GM23338 (cell line): ENCODE measurements around the gene BNC2. TPM values are rescaled to one million over a fixed set of nuclear protein-coding genes. Genes with fewer than 3 reads are reported as not detected.

ENCODE experiments used
- ATAC-seq: fragments of 200-7000 bp; cut with Tn5 transposase; 3 replicates; pipeline ENCODE4 v1.9.1; 2020
- DNase-seq: peaks from one replicate; pipeline ENCODE4 v3.0.0-alpha.2; 2015; ENCODE audit warnings: low spot score
- H2AFZ ChIP-seq: fragments of 200-600 bp; sonication (generic); 2 replicates; pipeline ENCODE4 v1.8.0; 2016; ENCODE audit warnings: antibody characterized with exemption, mild to moderate bottlenecking, moderate library complexity
- H3F3A ChIP-seq: fragments of 200-600 bp; sonication (generic); replicated peaks from 2 replicates; pipeline ENCODE4 v1.8.0; 2017; ENCODE audit warnings: antibody characterized with exemption, mixed run types, low read depth
- H3K27ac ChIP-seq: fragments of 200-600 bp; sonication (generic); 2 replicates; pipeline ENCODE4 v1.6.1; 2016; ENCODE audit warnings: low read depth
- H3K27me3 ChIP-seq: fragments of 200-600 bp; sonication (generic); 2 replicates; pipeline ENCODE4 v1.8.0; 2016; ENCODE audit warnings: mild to moderate bottlenecking, mixed run types, moderate library complexity; ENCODE audit not compliant: insufficient read depth
- H3K36me3 ChIP-seq: fragments of 200-600 bp; sonication (generic); 2 replicates; pipeline ENCODE4 v1.8.0; 2016; ENCODE audit warnings: mild to moderate bottlenecking; ENCODE audit not compliant: insufficient read depth
- H3K4me1 ChIP-seq: fragments of 200-600 bp; sonication (generic); 2 replicates; pipeline ENCODE4 v1.8.0; 2016; ENCODE audit warnings: mild to moderate bottlenecking, moderate library complexity; ENCODE audit not compliant: insufficient read depth
- H3K4me2 ChIP-seq: fragments of 200-600 bp; sonication (generic); 2 replicates; pipeline ENCODE4 v1.7.1; 2017; ENCODE audit warnings: mixed run types
- H3K4me3 ChIP-seq: fragments of 200-600 bp; sonication (generic); 2 replicates; pipeline ENCODE4 v1.6.1; 2016; ENCODE audit warnings: mixed run types
- H3K79me2 ChIP-seq: fragments of 200-600 bp; sonication (generic); replicated peaks from 2 replicates; pipeline ENCODE4 v1.8.0; 2017; ENCODE audit warnings: mild to moderate bottlenecking; ENCODE audit not compliant: insufficient read depth
- H3K9me2 ChIP-seq: fragments of 200-600 bp; sonication (generic); 2 replicates; pipeline ENCODE4 v1.8.0; 2017; ENCODE audit not compliant: insufficient read depth
- H4K20me1 ChIP-seq: fragments of 200-600 bp; sonication (generic); replicated peaks from 2 replicates; pipeline ENCODE4 v1.8.0; 2017; ENCODE audit warnings: mild to moderate bottlenecking; ENCODE audit not compliant: insufficient read depth
- H3K27ac Mint-ChIP-seq: 2 replicates; pipeline ENCODE4 v1.8.0; 2020; ENCODE audit warnings: inconsistent platforms, mild to moderate bottlenecking, moderate library complexity, mixed read lengths
- H3K27me3 Mint-ChIP-seq: 3 replicates; pipeline ENCODE4 v1.8.0; 2022; ENCODE audit warnings: low read depth, mild to moderate bottlenecking, moderate library complexity, mixed read lengths, inconsistent platforms; ENCODE audit not compliant: insufficient read depth, poor library complexity
- H3K36me3 Mint-ChIP-seq: 3 replicates; pipeline ENCODE4 v1.8.0; 2021; ENCODE audit warnings: low read depth, mild to moderate bottlenecking, inconsistent platforms, moderate library complexity, mixed read lengths
- H3K4me1 Mint-ChIP-seq: 3 replicates; pipeline ENCODE4 v1.8.0; 2020; ENCODE audit warnings: mild to moderate bottlenecking, inconsistent platforms, mixed read lengths
- H3K4me3 Mint-ChIP-seq: 3 replicates; pipeline ENCODE4 v1.8.0; 2021; ENCODE audit warnings: moderate library complexity, mild to moderate bottlenecking, inconsistent platforms, mixed read lengths
- H3K9me3 Mint-ChIP-seq: 3 replicates; pipeline ENCODE4 v1.8.0; 2020; ENCODE audit warnings: moderate library complexity, mild to moderate bottlenecking, inconsistent platforms, mixed read lengths
- CREB1 ChIP-seq: fragments of 250-450 bp; sonication (Bioruptor Pico); IDR thresholded peaks from 2 replicates; pipeline ENCODE4 v1.5.0; 2020; ENCODE audit warnings: low read depth, mild to moderate bottlenecking, moderate library complexity
- EZH2 ChIP-seq: fragments of 200-600 bp; sonication (generic); IDR thresholded peaks from one replicate; pipeline ENCODE4 v1.8.0; 2017; ENCODE audit warnings: antibody characterized with exemption, mild to moderate bottlenecking, low read depth; ENCODE audit not compliant: unreplicated experiment
- JUNB ChIP-seq: IDR thresholded peaks from one replicate; pipeline ENCODE4 v1.6.1; 2016; ENCODE audit warnings: antibody characterized with exemption; ENCODE audit not compliant: unreplicated experiment
- REST ChIP-seq: IDR thresholded peaks from one replicate; pipeline ENCODE4 v1.6.1; 2018; ENCODE audit warnings: antibody characterized with exemption; ENCODE audit not compliant: unreplicated experiment
- STAT1 ChIP-seq: IDR thresholded peaks from one replicate; pipeline ENCODE4 v1.6.1; 2016; ENCODE audit warnings: antibody characterized with exemption; ENCODE audit not compliant: unreplicated experiment
- ZNF114 ChIP-seq: fragments of 250-450 bp; sonication (Bioruptor Pico); IDR thresholded peaks from 2 replicates; pipeline ENCODE4 v1.5.0; 2020; ENCODE audit warnings: mild to moderate bottlenecking, moderate library complexity
- polyA plus RNA-seq: library from polyadenylated mRNA; unstranded; fragments of >200 nt; fragmentation: Nextera tagmentation; extraction: Ambion mirVana; gene quantifications from 2 replicates; pipeline ENCODE4 v1.2.1, GENCODE V29; 2016
- total RNA-seq: library from RNA; depleted of rRNA; stranded (reverse); fragments of >200 nt; shearing (Covaris generic); gene quantifications from 2 replicates; pipeline ENCODE4 v1.2.3, GENCODE V29; 2014
- TF ChIP-seq, protein P1 (sequence below), 2 experiments: fragments of 200-600 bp in 1 of 2; sonication (generic) in 1 of 2; conservative IDR thresholded peaks; 2 replicates each; pipeline versions ENCODE4 v1.5.1 to v1.6.1; 2016 to 2017; ENCODE audit warnings: antibody characterized with exemption in 2 of 2, low read depth in 2 of 2, mild to moderate bottlenecking in 2 of 2, moderate library complexity in 1 of 2

The BNC2 gene
- total and polyA plus RNA-seq, 2 experiments from 2014 or later, result 12.7 to 13.2 TPM

DNA sequence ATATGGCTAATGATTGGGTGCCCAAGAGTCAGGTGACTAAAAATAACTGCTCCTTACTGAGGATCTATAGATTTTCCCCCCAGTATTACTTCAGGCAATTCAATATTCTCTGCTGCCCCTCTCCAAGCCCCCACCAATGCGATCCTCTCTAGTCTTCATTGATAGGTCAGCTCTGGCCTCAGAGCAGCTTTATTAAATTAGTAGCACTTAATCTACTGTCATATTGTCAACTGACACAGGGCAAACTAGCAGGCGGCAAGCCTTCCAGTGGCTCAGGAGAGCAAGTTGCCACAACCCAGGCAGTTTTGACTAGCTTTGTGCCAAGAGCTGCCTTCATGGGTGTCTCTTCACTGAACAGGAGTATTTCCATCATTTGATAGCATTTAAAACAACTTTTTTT is 462.9 kb downstream of the BNC2 start:
- ATAC-seq, result no peak
- no peaks in the 10 kb centered on the region for H3K27me3 Mint-ChIP-seq

GRCh38 chr9:16406526-16407225 is 463.8 kb downstream of the BNC2 start:
- no peaks in the 10 kb centered on the region for H3K9me2 ChIP-seq
- H3K27me3 ChIP-seq, result no peaks in the 10 kb centered on the region
- no peak for DNase-seq
- H3K27ac Mint-ChIP-seq, result no peak overlapping the region
- H3K27ac ChIP-seq, result no peak overlapping the region
- H3K4me3 Mint-ChIP-seq, result no peak overlapping the region
- H3K79me2 ChIP-seq, result no peaks in the 10 kb centered on the region
- H2AFZ ChIP-seq, result peak overlapping the region; percentile 73; the same call in 1 of the 2 replicates
- no peak overlapping the region for H3K4me2 ChIP-seq
- H3K4me1 ChIP-seq, result no peaks in the 10 kb centered on the region
- no peak overlapping the region for H3K4me3 ChIP-seq
- no peak for TF ChIP-seq CREB1
- TF ChIP-seq ZNF114 (CRISPR knock-in tag), result no peak
- no peak for TF ChIP-seq EZH2
- no peak for TF ChIP-seq JUNB
- no peak for TF ChIP-seq REST
- TF ChIP-seq, protein P1, sequence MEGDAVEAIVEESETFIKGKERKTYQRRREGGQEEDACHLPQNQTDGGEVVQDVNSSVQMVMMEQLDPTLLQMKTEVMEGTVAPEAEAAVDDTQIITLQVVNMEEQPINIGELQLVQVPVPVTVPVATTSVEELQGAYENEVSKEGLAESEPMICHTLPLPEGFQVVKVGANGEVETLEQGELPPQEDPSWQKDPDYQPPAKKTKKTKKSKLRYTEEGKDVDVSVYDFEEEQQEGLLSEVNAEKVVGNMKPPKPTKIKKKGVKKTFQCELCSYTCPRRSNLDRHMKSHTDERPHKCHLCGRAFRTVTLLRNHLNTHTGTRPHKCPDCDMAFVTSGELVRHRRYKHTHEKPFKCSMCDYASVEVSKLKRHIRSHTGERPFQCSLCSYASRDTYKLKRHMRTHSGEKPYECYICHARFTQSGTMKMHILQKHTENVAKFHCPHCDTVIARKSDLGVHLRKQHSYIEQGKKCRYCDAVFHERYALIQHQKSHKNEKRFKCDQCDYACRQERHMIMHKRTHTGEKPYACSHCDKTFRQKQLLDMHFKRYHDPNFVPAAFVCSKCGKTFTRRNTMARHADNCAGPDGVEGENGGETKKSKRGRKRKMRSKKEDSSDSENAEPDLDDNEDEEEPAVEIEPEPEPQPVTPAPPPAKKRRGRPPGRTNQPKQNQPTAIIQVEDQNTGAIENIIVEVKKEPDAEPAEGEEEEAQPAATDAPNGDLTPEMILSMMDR (conservative IDR thresholded peaks at IDR 0.05; ENCODE audit: low read depth in 2 of 2), result no peak
- H3K9me3 Mint-ChIP-seq, result no peaks in the 10 kb centered on the region
- ATAC-seq, result no peak
- H4K20me1 ChIP-seq, result no peaks in the 10 kb centered on the region
- no peaks in the 10 kb centered on the region for H3K36me3 Mint-ChIP-seq
- no peaks in the 10 kb centered on the region for H3K27me3 Mint-ChIP-seq
- no peaks in the 10 kb centered on the region for H3K36me3 ChIP-seq
- peaks cover 6% of the 10 kb centered on the region; the same call in 2 of the 3 replicates for H3K4me1 Mint-ChIP-seq
- no peaks in the 10 kb centered on the region for H3F3A ChIP-seq

More for the DNA sequence above, 462.9 kb downstream of the BNC2 start:
- Histone ChIP-seq H3K79me2 (no peaks in the 10 kb centered on the region), H3F3A (no peaks in the 10 kb centered on the region), H3K36me3 (no peaks in the 10 kb centered on the region), H4K20me1 (no peaks in the 10 kb centered on the region), H3K9me2 (no peaks in the 10 kb centered on the region), H3K4me1 (no peaks in the 10 kb centered on the region), H3K27ac (no peak overlapping the region), H3K27me3 (no peaks in the 10 kb centered on the region), H3K4me2 (no peak overlapping the region), H3K4me3 (no peak overlapping the region), H2AFZ (no peak overlapping the region)
- H3K4me1 Mint-ChIP-seq, result peaks cover 6% of the 10 kb centered on the region; the same call in 2 of the 3 replicates
- DNase-seq, result no peak
- no peaks in the 10 kb centered on the region for H3K9me3 Mint-ChIP-seq
- TF ChIP-seq CREB1 (no peak), JUNB (no peak), STAT1 (no peak)
- no peak overlapping the region for H3K4me3 Mint-ChIP-seq
- no peaks in the 10 kb centered on the region for H3K36me3 Mint-ChIP-seq
- H3K27ac Mint-ChIP-seq, result no peak overlapping the region
